BLaER1 (cell line): ENCODE measurements around the gene C12orf57.

Experiments
- H3K27ac ChIP-seq: shearing (Covaris generic); formaldehyde crosslinking; 2 replicates; pipeline ENCODE4 v1.8.1; 2022
- H3K27me3 ChIP-seq: shearing (Covaris generic); formaldehyde crosslinking; 2 replicates; pipeline ENCODE4 v1.8.1; 2022
- H3K36me3 ChIP-seq: shearing (Covaris generic); formaldehyde crosslinking; 2 replicates; pipeline ENCODE4 v1.8.1; 2022
- H3K4me1 ChIP-seq: shearing (Covaris generic); formaldehyde crosslinking; 2 replicates; pipeline ENCODE4 v1.8.1; 2022
- H3K4me2 ChIP-seq: shearing (Covaris generic); formaldehyde crosslinking; 2 replicates; pipeline ENCODE4 v1.8.1; 2022
- H3K4me3 ChIP-seq: shearing (Covaris generic); formaldehyde crosslinking; 2 replicates; pipeline ENCODE4 v1.8.1; 2022
- H3K9ac ChIP-seq: shearing (Covaris generic); formaldehyde crosslinking; 2 replicates; pipeline ENCODE4 v1.8.1; 2022
- H3K9me3 ChIP-seq: shearing (Covaris generic); formaldehyde crosslinking; 2 replicates; pipeline ENCODE4 v1.8.1; 2022
- H4K20me1 ChIP-seq: shearing (Covaris generic); formaldehyde crosslinking; 2 replicates; pipeline ENCODE4 v1.8.1; 2022
- Cebpa-rat ChIP-seq: shearing (Covaris generic); IDR thresholded peaks from 2 replicates; pipeline ENCODE4 v1.8.1; 2022

C12orf57 gene

DNA sequence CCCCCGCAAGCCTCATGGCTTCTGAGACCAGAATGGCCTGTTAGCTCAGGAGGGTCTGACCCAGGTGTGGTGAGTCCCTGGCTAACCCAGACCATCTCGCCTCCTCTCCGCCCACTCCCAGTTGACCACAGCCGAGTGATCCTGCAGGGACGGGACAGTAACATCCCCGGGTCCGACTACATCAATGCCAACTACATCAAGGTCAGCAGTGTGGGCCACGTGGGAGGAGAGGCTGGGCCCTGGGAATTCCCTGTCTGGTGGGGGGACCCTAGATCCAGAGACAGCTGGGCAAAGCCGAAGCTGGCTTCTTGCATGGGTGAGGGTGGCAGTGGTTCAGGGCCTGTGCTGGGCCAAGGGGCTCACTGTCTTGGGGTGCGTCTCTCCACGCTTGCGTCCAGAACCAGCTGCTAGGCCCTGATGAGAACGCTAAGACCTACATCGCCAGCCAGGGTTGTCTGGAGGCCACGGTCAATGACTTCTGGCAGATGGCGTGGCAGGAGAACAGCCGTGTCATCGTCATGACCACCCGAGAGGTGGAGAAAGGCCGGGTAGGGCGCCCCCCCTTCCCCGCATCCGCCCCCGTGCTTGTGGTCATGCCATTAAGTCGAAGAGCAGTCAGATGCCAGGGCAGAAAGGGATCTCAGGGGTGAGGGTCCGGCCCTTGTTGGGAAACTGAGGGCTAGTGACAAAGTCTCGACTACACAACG, 12.4 kb downstream of the C12orf57 start:
- Histone ChIP-seq H3K36me3 (peaks cover 54% of the 10 kb centered on the region), H3K4me1 (peaks cover 84% of the 10 kb centered on the region), H3K9ac (peak overlapping the region; percentile 93), H3K27ac (peak overlapping the region; percentile 91), H3K4me2 (peak overlapping the region; percentile 91), H3K4me3 (peak overlapping the region; percentile 91), H3K9me3 (no peaks in the 10 kb centered on the region), H4K20me1 (no peaks in the 10 kb centered on the region), H3K27me3 (no peaks in the 10 kb centered on the region)
- no peak for TF ChIP-seq Cebpa-rat

- Histone ChIP-seq H3K4me2 (peak overlapping the region; percentile 91), H3K27me3 (no peaks in the 10 kb centered on the region), H4K20me1 (no peaks in the 10 kb centered on the region), H3K9ac (peak overlapping the region; percentile 93), H3K27ac (peak overlapping the region; percentile 91), H3K4me1 (peaks cover 95% of the 10 kb centered on the region), H3K9me3 (no peaks in the 10 kb centered on the region), H3K36me3 (peaks cover 57% of the 10 kb centered on the region), H3K4me3 (0 out of 2 replicates have a peak overlapping the region, but pooled peaks have one; percentile 91)
- no peak for TF ChIP-seq Cebpa-rat
Observed at GRCh38 chr12:6957151-6957701, 13.4 kb downstream of the C12orf57 start.

DNA sequence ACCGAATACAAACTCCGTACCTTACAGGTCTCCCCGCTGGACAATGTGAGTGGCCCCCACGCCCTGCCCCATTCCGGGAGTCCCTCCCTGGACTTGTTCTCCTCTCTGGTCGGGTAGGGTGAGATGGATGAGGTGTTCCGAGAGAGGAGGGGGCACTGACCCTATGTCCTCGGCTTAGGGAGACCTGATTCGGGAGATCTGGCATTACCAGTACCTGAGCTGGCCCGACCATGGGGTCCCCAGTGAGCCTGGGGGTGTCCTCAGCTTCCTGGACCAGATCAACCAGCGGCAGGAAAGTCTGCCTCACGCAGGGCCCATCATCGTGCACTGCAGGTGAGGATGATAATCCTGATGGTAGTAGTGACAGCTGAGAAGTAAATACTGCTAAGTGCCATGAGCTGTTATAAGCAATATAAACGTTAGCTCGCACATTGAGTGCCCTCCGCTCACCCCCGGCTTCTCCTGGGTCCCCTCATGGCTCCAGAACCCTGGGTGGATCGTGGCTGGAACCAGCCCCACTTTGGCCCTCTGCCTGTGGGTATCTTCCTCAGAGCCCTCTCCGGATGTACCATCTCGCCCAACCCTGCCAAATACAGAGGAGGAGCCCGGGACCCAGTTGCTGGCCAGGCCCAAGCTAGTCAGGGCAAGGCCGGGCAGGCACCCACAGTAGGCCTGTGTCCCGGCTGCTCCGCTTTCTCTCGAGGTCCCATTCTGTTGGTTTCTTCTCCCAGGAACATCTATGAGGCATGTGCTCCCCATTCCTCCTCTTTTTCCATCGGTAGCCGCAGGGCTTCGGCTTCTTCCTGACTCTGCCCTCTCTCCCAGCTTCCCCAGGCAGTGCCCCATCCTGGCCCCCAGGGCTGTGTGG, 14.2 kb downstream of the C12orf57 start:
- Histone ChIP-seq H3K36me3 (peaks cover 57% of the 10 kb centered on the region), H3K9me3 (no peaks in the 10 kb centered on the region), H4K20me1 (no peaks in the 10 kb centered on the region), H3K27me3 (no peaks in the 10 kb centered on the region), H3K9ac (peak overlapping the region; percentile 93), H3K4me3 (peak overlapping the region; percentile 58), H3K4me2 (peak overlapping the region; percentile 91), H3K27ac (peak overlapping the region; percentile 91), H3K4me1 (peaks cover 95% of the 10 kb centered on the region)
- no peak for TF ChIP-seq Cebpa-rat

GRCh38 chr12:6958609-6959057, 14.8 kb downstream of the C12orf57 start:
- Histone ChIP-seq H3K9me3 (no peaks in the 10 kb centered on the region), H3K4me1 (peaks cover 95% of the 10 kb centered on the region), H4K20me1 (no peaks in the 10 kb centered on the region), H3K27me3 (no peaks in the 10 kb centered on the region), H3K36me3 (peaks cover 57% of the 10 kb centered on the region), H3K4me2 (peak overlapping the region; percentile 91), H3K4me3 (peak overlapping the region; percentile 58), H3K9ac (peak overlapping the region; percentile 93), H3K27ac (peak overlapping the region; percentile 91)
- no peak for TF ChIP-seq Cebpa-rat

- H3K27ac ChIP-seq, result peak overlapping the region; percentile 91
- peaks cover 97% of the 10 kb centered on the region for H3K4me1 ChIP-seq
- no peak for TF ChIP-seq Cebpa-rat
- H4K20me1 ChIP-seq, result no peaks in the 10 kb centered on the region
- peak overlapping the region; percentile 58 for H3K4me3 ChIP-seq
- no peaks in the 10 kb centered on the region for H3K9me3 ChIP-seq
- peak overlapping the region; percentile 91 for H3K4me2 ChIP-seq
- no peaks in the 10 kb centered on the region for H3K27me3 ChIP-seq
- H3K36me3 ChIP-seq, result peaks cover 60% of the 10 kb centered on the region
- peak overlapping the region; percentile 93 for H3K9ac ChIP-seq
Observed at GRCh38 chr12:6959058-6959804, 15.4 kb downstream of the C12orf57 start.

GRCh38 chr12:6959805-6960592, 16.2 kb downstream of the C12orf57 start:
- H4K20me1 ChIP-seq, result no peaks in the 10 kb centered on the region
- H3K27ac ChIP-seq, result peak overlapping the region; percentile 91
- H3K9me3 ChIP-seq, result no peaks in the 10 kb centered on the region
- peak overlapping the region; percentile 91 for H3K4me2 ChIP-seq
- no peaks in the 10 kb centered on the region for H3K27me3 ChIP-seq
- peak overlapping the region; percentile 58 for H3K4me3 ChIP-seq
- H3K36me3 ChIP-seq, result peaks cover 61% of the 10 kb centered on the region
- TF ChIP-seq Cebpa-rat, result no peak
- H3K4me1 ChIP-seq, result peaks cover 97% of the 10 kb centered on the region
- H3K9ac ChIP-seq, result peak overlapping the region; percentile 93

- Histone ChIP-seq H3K27ac (peak overlapping the region; percentile 91), H3K27me3 (no peaks in the 10 kb centered on the region), H3K4me1 (peaks cover 97% of the 10 kb centered on the region), H3K36me3 (peaks cover 60% of the 10 kb centered on the region), H4K20me1 (no peaks in the 10 kb centered on the region), H3K9me3 (no peaks in the 10 kb centered on the region), H3K4me2 (peak overlapping the region; percentile 91), H3K4me3 (peak overlapping the region; percentile 58), H3K9ac (peak overlapping the region; percentile 93)
- TF ChIP-seq Cebpa-rat, result no peak
Observed at GRCh38 chr12:6960593-6961277, 16.9 kb downstream of the C12orf57 start.

DNA sequence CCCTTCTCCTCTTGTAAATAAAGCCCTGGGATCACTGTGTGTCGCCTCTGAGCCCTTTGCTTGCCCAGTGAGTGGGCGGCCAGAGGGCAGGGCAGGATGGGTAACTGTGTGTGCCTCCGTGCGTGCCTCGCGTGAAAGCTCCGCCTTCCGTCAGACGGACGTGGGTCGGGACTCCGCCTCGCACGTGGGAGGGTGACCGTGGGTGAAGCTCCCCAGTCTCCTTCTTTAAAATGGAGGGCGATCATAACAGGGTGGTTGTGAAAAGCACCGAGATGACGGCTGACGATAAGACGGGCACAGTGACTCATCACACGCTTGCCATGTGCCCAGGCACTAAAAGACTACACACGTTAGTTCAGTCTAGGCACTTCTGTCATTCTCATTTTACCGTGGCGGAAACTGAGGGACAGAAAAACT, 17.5 kb downstream of the C12orf57 start:
- peaks cover 95% of the 10 kb centered on the region for H3K4me1 ChIP-seq
- no peaks in the 10 kb centered on the region for H4K20me1 ChIP-seq
- peak overlapping the region; percentile 91 for H3K27ac ChIP-seq
- H3K4me3 ChIP-seq, result peak overlapping the region; percentile 58
- H3K27me3 ChIP-seq, result no peaks in the 10 kb centered on the region
- no peak for TF ChIP-seq Cebpa-rat
- H3K36me3 ChIP-seq, result peaks cover 60% of the 10 kb centered on the region
- H3K9ac ChIP-seq, result peak overlapping the region; percentile 93
- H3K4me2 ChIP-seq, result peak overlapping the region; percentile 91
- H3K9me3 ChIP-seq, result no peaks in the 10 kb centered on the region
